IPS DF 19.7 (cell line): ENCODE results near the gene INPP5J.

Experiments used
- DNase-seq: peaks from one replicate; pipeline ENCODE4 v3.0.0-alpha.2; 2013; ENCODE audit warnings: low read depth, low spot score

Gene INPP5J

GRCh38 chr22:31123292-31123602 is 481 bp downstream of the INPP5J start:
- no peak for DNase-seq

- DNase-seq, result no peak
Measured at GRCh38 chr22:31124290-31124689, 1.5 kb downstream of the INPP5J start.

GRCh38 chr22:31124811-31125465 is 2.2 kb downstream of the INPP5J start:
- no peak for DNase-seq

- no peak for DNase-seq
Measured at GRCh38 chr22:31125521-31126117, 2.9 kb downstream of the INPP5J start.

GRCh38 chr22:31126128-31126868 is 3.5 kb downstream of the INPP5J start:
- DNase-seq, result no peak

- no peak for DNase-seq
Measured at GRCh38 chr22:31126869-31127175, 4.1 kb downstream of the INPP5J start.

- no peak for DNase-seq
Measured at GRCh38 chr22:31127181-31127772, 4.5 kb downstream of the INPP5J start.

- DNase-seq, result no peak
Measured at GRCh38 chr22:31128156-31128555, 5.4 kb downstream of the INPP5J start.

- no peak for DNase-seq
Measured at GRCh38 chr22:31130873-31131272, 8.1 kb downstream of the INPP5J start.

GRCh38 chr22:31133911-31134310 is 11.1 kb downstream of the INPP5J start:
- no peak for DNase-seq

- no peak for DNase-seq
Measured at GRCh38 chr22:31134688-31135087, 11.9 kb downstream of the INPP5J start.

- no peak for DNase-seq
Measured at GRCh38 chr22:31135706-31136105, 12.9 kb downstream of the INPP5J start.

- DNase-seq, result no peak
Measured at GRCh38 chr22:31136155-31136554, 13.4 kb downstream of the INPP5J start.

GRCh38 chr22:31136711-31137110 is 13.9 kb downstream of the INPP5J start:
- no peak for DNase-seq

- no peak for DNase-seq
Measured at GRCh38 chr22:31137721-31138120, 15.0 kb downstream of the INPP5J start.

- DNase-seq, result no peak
Measured at GRCh38 chr22:31138126-31138525, 15.4 kb downstream of the INPP5J start.

GRCh38 chr22:31139066-31139465 is 16.3 kb downstream of the INPP5J start:
- DNase-seq, result no peak

- DNase-seq, result peak; percentile 96
Measured at GRCh38 chr22:31139866-31140716, 17.3 kb downstream of the INPP5J start, which contains the start of gene PLA2G3. TSS of gene PLA2G3 (minus strand) at chr22:31140508. CDS start at chr22:31140354, 154 bp downstream.

- no peak for DNase-seq
Measured at GRCh38 chr22:31140746-31141145, 18.0 kb downstream of the INPP5J start.

- no peak for DNase-seq
Measured at GRCh38 chr22:31141551-31141950, 18.8 kb downstream of the INPP5J start.

- DNase-seq, result no peak
Measured at GRCh38 chr22:31142285-31142684, 19.5 kb downstream of the INPP5J start.

GRCh38 chr22:31143038-31143437 is 20.3 kb downstream of the INPP5J start:
- no peak for DNase-seq
